Esophagus squamous epithelium (tissue), 5 donors: ENCODE measurements around the gene ZNF225. TPM values are rescaled to one million over a fixed set of nuclear protein-coding genes. Genes with fewer than 3 reads are reported as not detected.

Experiments
- DNase-seq: peaks from one replicate; lab custom pipeline; 2025; lab: John Stamatoyannopoulos, UW
- H3K27ac ChIP-seq, 4 donors: fragments of 200-600 bp; sonication (generic); one replicate each; pipeline ENCODE4 v1.5.1; 2016 to 2019; ENCODE audit warnings: mild to moderate bottlenecking in 1 of 4
- H3K27me3 ChIP-seq, 4 donors: fragments of 200-600 bp; sonication (generic); 1 replicate in 3 of 4; 2 replicates in 1 of 4; pipeline versions ENCODE4 v1.5.1 to v1.6.0; 2017 to 2021; ENCODE audit warnings: antibody characterized with exemption in 1 of 4
- H3K36me3 ChIP-seq, 3 donors: fragments of 200-600 bp; sonication (generic); one replicate each; pipeline ENCODE4 v1.5.1; 2016 to 2019
- H3K4me1 ChIP-seq, 3 donors: fragments of 200-600 bp; sonication (generic); one replicate each; pipeline ENCODE4 v1.5.1; 2017 to 2019
- H3K4me3 ChIP-seq, 4 donors: fragments of 200-600 bp; sonication (generic); 1 replicate in 3 of 4; 2 replicates in 1 of 4; pipeline ENCODE4 v1.5.1; 2016 to 2019; ENCODE audit warnings: mild to moderate bottlenecking in 2 of 4, moderate library complexity in 1 of 4
- H3K9me3 ChIP-seq, 3 donors: fragments of 200-600 bp; sonication (generic); one replicate each; pipeline ENCODE4 v1.5.1; 2016 to 2019
- POLR2A ChIP-seq, 4 donors: fragments of 450-650 bp; IDR thresholded peaks; one replicate each; pipeline ENCODE4 v1.6.1; 2017; ENCODE audit warnings: antibody characterized with exemption in 4 of 4, mild to moderate bottlenecking in 4 of 4, moderate library complexity in 3 of 4
- WGBS, 2 donors: methylation state at CpG; one replicate each; pipeline ENCODE4 v1.1.5; 2018; 5-methylcytosine and 5-hydroxymethylcytosine counted together
- intact Hi-C: fragments of 100-400 bp; cut with DNase I; formaldehyde crosslinking; loops from one replicate; pipeline ENCODE4 v1.15.0; 2022
- small RNA-seq, 4 donors: library from RNA; depleted of rRNA; stranded (forward); fragments of <200 nt; gene quantifications; one replicate each; pipeline ENCODE3, GENCODE V24; 2016
- total RNA-seq, 4 donors: library from RNA; depleted of rRNA; stranded (reverse); fragments of >200 nt; gene quantifications; one replicate each; pipeline ENCODE4 v1.1.0, GENCODE V29; 2016
- TF ChIP-seq, protein P1 (sequence below), 6 experiments: fragments of 450-650 bp in 4 of 6; fragments of 200-600 bp in 2 of 6; sonication (generic) in 2 of 6; IDR thresholded peaks; one replicate each; pipeline ENCODE4 v1.5.1; 2016 to 2019; ENCODE audit warnings: antibody characterized with exemption in 6 of 6, mild to moderate bottlenecking in 4 of 6, moderate library complexity in 4 of 6
- donor health status: DM: yes; HTN: yes; CAD: no.

Gene ZNF225
- total RNA-seq, 4 donors from 2014 or later, result 1.2 to 3.1 (median 2.4) TPM

- intact Hi-C loops, result no loop called here
- WGBS, 2 donors, result 87 to 95% methylated on average over 3 of the region's 3 CpGs
- DNase-seq, result no peak
- Histone ChIP-seq H3K36me3 (peaks cover 30 to 58% (median 43%) of the 10 kb centered on the region in 3 donors), H3K9me3 (peaks cover 0 to 100% (median 88%) of the 10 kb centered on the region in 3 donors), H3K4me3 (no peak overlapping the region), H3K27me3 (no peaks in the 10 kb centered on the region), H3K27ac (no peak overlapping the region), H3K4me1 (no peaks in the 10 kb centered on the region)
- TF ChIP-seq POLR2A (IDR thresholded peaks at IDR 0.05), result no peak
- TF ChIP-seq, protein P1, sequence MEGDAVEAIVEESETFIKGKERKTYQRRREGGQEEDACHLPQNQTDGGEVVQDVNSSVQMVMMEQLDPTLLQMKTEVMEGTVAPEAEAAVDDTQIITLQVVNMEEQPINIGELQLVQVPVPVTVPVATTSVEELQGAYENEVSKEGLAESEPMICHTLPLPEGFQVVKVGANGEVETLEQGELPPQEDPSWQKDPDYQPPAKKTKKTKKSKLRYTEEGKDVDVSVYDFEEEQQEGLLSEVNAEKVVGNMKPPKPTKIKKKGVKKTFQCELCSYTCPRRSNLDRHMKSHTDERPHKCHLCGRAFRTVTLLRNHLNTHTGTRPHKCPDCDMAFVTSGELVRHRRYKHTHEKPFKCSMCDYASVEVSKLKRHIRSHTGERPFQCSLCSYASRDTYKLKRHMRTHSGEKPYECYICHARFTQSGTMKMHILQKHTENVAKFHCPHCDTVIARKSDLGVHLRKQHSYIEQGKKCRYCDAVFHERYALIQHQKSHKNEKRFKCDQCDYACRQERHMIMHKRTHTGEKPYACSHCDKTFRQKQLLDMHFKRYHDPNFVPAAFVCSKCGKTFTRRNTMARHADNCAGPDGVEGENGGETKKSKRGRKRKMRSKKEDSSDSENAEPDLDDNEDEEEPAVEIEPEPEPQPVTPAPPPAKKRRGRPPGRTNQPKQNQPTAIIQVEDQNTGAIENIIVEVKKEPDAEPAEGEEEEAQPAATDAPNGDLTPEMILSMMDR (IDR thresholded peaks at IDR 0.05), result no peak
Measured at GRCh38 chr19:44176590-44176989, 63.4 kb downstream of the ZNF225 start.

- Histone ChIP-seq H3K27ac (no peak overlapping the region), H3K9me3 (peaks cover 0 to 90% (median 64%) of the 10 kb centered on the region in 3 donors)
- intact Hi-C loops, result no loop called here
Measured at GRCh38 chr19:44180968-44181367, 67.8 kb downstream of the ZNF225 start.

GRCh38 chr19:44182145-44182544 lies 68.9 kb downstream of the ZNF225 start:
- H3K27me3 ChIP-seq, result no peaks in the 10 kb centered on the region
- 81 to 89% methylated on average over 9 to 10 of the region's 10 CpGs for WGBS, 2 donors
- no peak for TF ChIP-seq POLR2A (IDR thresholded peaks at IDR 0.05)
- TF ChIP-seq, protein P1 (IDR thresholded peaks at IDR 0.05), result no peak
- peaks cover 0 to 2% (median 0%) of the 10 kb centered on the region in 3 donors for H3K36me3 ChIP-seq
- H3K9me3 ChIP-seq, result peaks cover 0 to 78% (median 58%) of the 10 kb centered on the region in 3 donors
- intact Hi-C loops, result no loop called here
- DNase-seq, result no peak
- H3K4me3 ChIP-seq, result no peak overlapping the region
- no peak overlapping the region for H3K27ac ChIP-seq
- H3K4me1 ChIP-seq, result no peaks in the 10 kb centered on the region

More at GRCh38 chr19:44180968-44181367, 67.8 kb downstream of the ZNF225 start:
- no peak for TF ChIP-seq POLR2A (IDR thresholded peaks at IDR 0.05)
- TF ChIP-seq, protein P1 (IDR thresholded peaks at IDR 0.05), result no peak
- H3K36me3 ChIP-seq, result peaks cover 0 to 14% (median 7%) of the 10 kb centered on the region in 3 donors
- H3K4me3 ChIP-seq, result no peak overlapping the region
- H3K27me3 ChIP-seq, result no peaks in the 10 kb centered on the region
- no peak for DNase-seq
- H3K4me1 ChIP-seq, result no peaks in the 10 kb centered on the region

Small RNAs within 50 kb of the gene (small RNA-seq; reads per million reads assigned to genes)
- gene RNU6-902P, result 0 reads per million in 4 donors

Other genes with a start within 250 kb of the ZNF225 start
- gene ZNF404, start 229.4 kb upstream of the ZNF225 start, total RNA-seq, result 1 to 10 TPM; 1.3 to 1.7 (median 1.5) TPM
- 1 to 10 TPM; 5.0 to 8.4 (median 6.4) TPM for gene ZNF45, start 178.1 kb upstream of the ZNF225 start, total RNA-seq
- 10 to 100 TPM in 1 of 4 donors, 1 to 10 TPM in 3; 1.4 to 12.9 (median 2.2) TPM for gene ZNF221, start 162.2 kb upstream of the ZNF225 start, total RNA-seq
- 1 to 10 TPM; 2.0 to 7.1 (median 3.8) TPM for gene ZNF155, start 129.2 kb upstream of the ZNF225 start, total RNA-seq
- gene ZNF230, start 110.4 kb upstream of the ZNF225 start, total RNA-seq, result 1 to 10 TPM; 1.1 to 6.3 (median 1.8) TPM
- gene ZNF222, start 88.0 kb upstream of the ZNF225 start, total RNA-seq, result 1 to 10 TPM; 1.1 to 6.7 (median 3.1) TPM
- 1 to 10 TPM; 2.7 to 4.9 (median 3.5) TPM for gene ZNF223, start 61.4 kb upstream of the ZNF225 start, total RNA-seq
- gene ZNF284, start 41.2 kb upstream of the ZNF225 start, total RNA-seq, result 1 to 10 TPM in 2 of 4 donors, under 1 TPM in 2; 0.44 to 1.9 (median 0.80) TPM
- 10 to 100 TPM in 1 of 4 donors, 1 to 10 TPM in 3; 5.7 to 23.8 (median 8.2) TPM for gene ZNF224, start 19.0 kb upstream of the ZNF225 start, total RNA-seq
- 1 to 10 TPM in 3 of 4 donors, under 1 TPM in 1; 0.88 to 8.4 (median 3.4) TPM for gene ZNF234, start 28.2 kb downstream of the ZNF225 start, total RNA-seq
- gene ZNF226, start 51.7 kb downstream of the ZNF225 start, total RNA-seq, result 10 to 100 TPM in 3 of 4 donors, 1 to 10 TPM in 1; 9.9 to 23.8 (median 12.9) TPM
- gene ZNF227, start 99.1 kb downstream of the ZNF225 start, total RNA-seq, result 10 to 100 TPM in 1 of 4 donors, 1 to 10 TPM in 3; 4.7 to 16.4 (median 8.8) TPM
- gene ZNF233, start 146.5 kb downstream of the ZNF225 start, total RNA-seq, result under 1 TPM in 1 of 4 donors, not detected in 3; 0.57 TPM
- 1 to 10 TPM; 1.8 to 3.6 (median 2.1) TPM for gene ZNF235, start 191.6 kb downstream of the ZNF225 start, total RNA-seq
- 1 to 10 TPM in 3 of 4 donors, under 1 TPM in 1; 0.83 to 5.9 (median 2.6) TPM for gene ZNF112, start 243.3 kb downstream of the ZNF225 start, total RNA-seq